ENCODE measurements around the gene DMRTB1. TPM values are rescaled to one million over a fixed set of nuclear protein-coding genes. Genes with fewer than 3 reads are reported as not detected.

DMRTB1 gene
- polyA plus RNA-seq, 3 donors: not detected

DNA sequence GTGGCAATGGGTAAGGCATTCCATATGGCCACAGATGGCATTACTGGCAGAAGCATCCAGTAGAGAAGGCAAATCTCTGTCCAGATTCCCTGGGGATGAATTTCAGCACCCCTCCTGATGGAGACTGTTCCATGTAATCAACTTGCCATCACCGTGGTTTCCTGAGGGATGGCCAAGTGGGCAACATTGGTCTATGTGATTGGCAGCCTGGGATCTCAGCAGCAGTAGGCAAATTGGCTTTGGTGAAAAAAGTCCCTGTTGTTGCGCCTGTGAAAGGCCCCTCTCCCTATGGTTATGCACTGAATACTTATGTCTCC lies 19.3 kb downstream of the DMRTB1 start:
- no peak overlapping the region for H3K27ac ChIP-seq (ENCODE audit: low read depth, low read length)
- 91 to 94% (median 93%) methylated on average over 2 of the region's 2 CpGs for WGBS, 3 donors

DNA sequence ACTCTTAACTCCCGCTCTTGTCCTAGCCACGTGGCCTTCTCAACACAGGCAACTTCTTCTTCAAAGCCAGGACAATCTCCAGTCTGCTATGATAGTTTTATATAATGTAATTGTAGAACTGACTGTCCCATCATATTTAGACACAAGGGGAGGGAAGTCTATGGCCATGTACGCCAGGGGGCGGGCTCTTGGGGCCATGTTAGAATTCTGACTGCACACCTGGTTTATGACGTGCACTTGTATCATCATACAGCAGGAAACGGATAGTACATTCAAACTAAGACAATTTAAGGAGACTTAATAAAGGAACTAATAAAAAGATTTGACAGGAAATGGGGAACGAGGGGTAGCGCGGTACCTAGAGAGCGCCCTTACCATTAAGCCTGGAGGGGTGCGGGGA lies 21.5 kb downstream of the DMRTB1 start:
- 82 to 90% (median 85%) methylated on average over 11 of the region's 11 CpGs for WGBS, 3 donors
- H3K27ac ChIP-seq (ENCODE audit: low read depth, low read length): no peak overlapping the region

GRCh38 chr1:53481456-53481855 lies 22.3 kb downstream of the DMRTB1 start:
- H3K27ac ChIP-seq (ENCODE audit: low read depth, low read length): no peak overlapping the region
- 81 to 90% (median 86%) methylated on average over 7 of the region's 7 CpGs for WGBS, 3 donors

GRCh38 chr1:53482441-53483153 lies 23.4 kb downstream of the DMRTB1 start:
- 73 to 89% (median 88%) methylated on average over 14 of the region's 14 CpGs for WGBS, 3 donors
- H3K27ac ChIP-seq (ENCODE audit: low read depth, low read length): no peak overlapping the region

- WGBS, 3 donors: 85 to 93% (median 93%) methylated on average over 9 of the region's 9 CpGs
- no peak overlapping the region for H3K27ac ChIP-seq (ENCODE audit: low read depth, low read length)
These were observed 24.0 kb downstream of the DMRTB1 start for GRCh38 chr1:53483170-53483569.

GRCh38 chr1:53483656-53484055 lies 24.5 kb downstream of the DMRTB1 start:
- H3K27ac ChIP-seq (ENCODE audit: low read depth, low read length): no peak overlapping the region
- WGBS, 3 donors: 74 to 86% (median 85%) methylated on average over 4 of the region's 4 CpGs

DNA sequence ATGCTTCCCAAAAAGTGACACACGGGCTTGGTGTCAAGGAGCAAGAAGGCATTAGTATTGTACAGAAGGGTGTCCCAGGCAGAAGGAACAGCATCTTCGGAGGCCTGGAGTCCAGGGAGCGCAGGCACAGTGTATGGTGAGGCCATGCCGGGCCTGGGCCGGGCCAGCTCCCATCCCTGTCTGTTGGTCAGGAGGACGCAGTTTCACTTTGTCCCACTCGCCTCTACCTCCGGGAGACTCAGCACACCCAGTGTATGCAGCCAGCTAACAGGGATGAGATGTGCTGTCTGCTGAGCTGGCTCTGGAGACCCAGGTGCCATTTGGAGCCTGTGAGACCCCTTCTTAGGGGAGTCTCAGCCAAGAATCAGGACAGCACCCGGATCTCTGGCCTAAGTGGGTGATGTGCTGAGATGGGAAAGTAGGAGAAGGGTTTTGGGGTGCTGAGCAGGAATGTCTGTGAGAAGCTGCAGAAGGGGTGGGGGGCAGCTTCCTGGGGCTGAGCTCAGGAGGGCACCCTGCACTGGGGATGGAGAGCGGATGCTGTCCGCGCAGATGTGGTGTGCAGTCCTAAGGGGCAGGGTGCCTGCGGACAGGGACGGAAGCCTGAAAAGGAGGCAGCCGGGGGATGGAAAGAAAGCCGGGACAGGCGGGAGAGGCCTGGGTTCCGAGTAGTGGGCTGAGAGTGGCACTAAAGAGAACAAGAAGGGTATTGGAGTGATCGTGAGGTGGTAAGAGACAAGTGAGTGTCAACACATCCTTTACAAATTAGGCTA lies 25.7 kb downstream of the DMRTB1 start:
- H3K27ac ChIP-seq (ENCODE audit: low read depth, low read length): no peak overlapping the region
- WGBS, 3 donors: 72 to 85% (median 83%) methylated on average over 19 of the region's 19 CpGs

GRCh38 chr1:53485478-53486394 lies 26.5 kb downstream of the DMRTB1 start:
- WGBS, 3 donors: 18 to 25% (median 24%) methylated on average over 27 of the region's 27 CpGs

DNA sequence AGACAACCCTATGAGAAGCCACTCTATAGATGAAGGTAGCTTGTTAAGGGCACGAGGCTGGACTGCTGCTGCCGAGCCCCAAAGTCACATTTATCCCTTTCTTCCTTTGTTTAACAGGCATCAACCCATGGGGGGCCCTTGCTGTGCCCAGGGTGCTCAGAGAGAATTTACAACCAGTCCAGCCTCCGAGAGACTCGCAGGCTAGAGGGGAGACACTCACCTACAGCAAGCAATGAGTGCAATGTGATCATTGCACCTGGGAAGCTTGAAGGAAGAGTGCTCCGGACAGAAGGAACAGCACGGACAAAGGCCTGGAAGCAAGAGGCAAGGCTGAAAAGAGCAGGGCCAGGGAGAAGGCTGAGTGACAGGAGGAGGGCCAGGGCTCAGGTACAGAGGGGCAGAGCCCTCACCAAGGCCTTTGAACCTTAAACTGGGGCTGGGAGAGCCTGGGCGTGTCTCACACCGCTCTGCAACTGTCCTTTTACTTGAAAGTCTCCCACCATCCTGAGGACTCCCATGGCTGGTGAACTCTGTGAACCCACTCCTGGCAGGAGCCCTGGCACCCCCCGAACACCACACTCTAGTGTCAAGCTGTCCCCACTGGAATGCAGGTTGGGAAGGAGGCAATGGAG lies 27.3 kb downstream of the DMRTB1 start:
- 59 to 83% (median 74%) methylated on average over 9 of the region's 9 CpGs for WGBS, 3 donors
- no peak overlapping the region for H3K27ac ChIP-seq (ENCODE audit: low read depth, low read length)

More at GRCh38 chr1:53485478-53486394, 26.5 kb downstream of the DMRTB1 start:
- no peak overlapping the region for H3K27ac ChIP-seq (ENCODE audit: low read depth, low read length)

DNA sequence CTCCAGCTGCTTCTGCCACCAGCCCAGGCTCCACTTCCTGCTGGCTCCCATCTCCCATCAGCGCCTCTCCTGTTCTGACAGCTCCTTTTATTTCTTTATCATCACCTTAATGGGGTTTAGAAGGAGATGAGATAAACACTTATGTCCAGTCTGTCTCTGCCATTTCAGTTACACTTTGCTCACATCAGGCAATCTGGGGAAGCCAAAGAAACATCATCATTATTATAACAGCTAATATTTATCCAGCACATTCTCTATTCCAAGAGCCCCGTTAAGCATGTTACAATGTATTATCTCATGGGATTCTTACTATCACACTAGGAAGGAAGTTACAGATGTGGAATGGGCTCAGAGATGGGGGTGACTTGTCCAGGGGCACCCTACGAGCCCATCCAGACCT lies 31.2 kb downstream of the DMRTB1 start:
- H3K27ac ChIP-seq (ENCODE audit: low read depth, low read length): no peak overlapping the region
- 53 to 58% (median 56%) methylated on average over 3 of the region's 3 CpGs for WGBS, 3 donors

GRCh38 chr1:53495633-53496345 lies 36.6 kb downstream of the DMRTB1 start:
- 81 to 89% (median 86%) methylated on average over 8 of the region's 8 CpGs for WGBS, 3 donors
- no peak overlapping the region for H3K27ac ChIP-seq (ENCODE audit: low read depth, low read length)

GRCh38 chr1:53498555-53499131 lies 39.4 kb downstream of the DMRTB1 start:
- 37 to 61% (median 38%) methylated on average over 8 to 9 of the region's 9 CpGs for WGBS, 3 donors
- H3K27ac ChIP-seq (ENCODE audit: low read depth, low read length): no peak overlapping the region

GRCh38 chr1:53499257-53500203 lies 40.3 kb downstream of the DMRTB1 start:
- no peak overlapping the region for H3K27ac ChIP-seq (ENCODE audit: low read depth, low read length)
- WGBS, 3 donors: 76 to 81% (median 78%) methylated on average over 20 of the region's 20 CpGs

DNA sequence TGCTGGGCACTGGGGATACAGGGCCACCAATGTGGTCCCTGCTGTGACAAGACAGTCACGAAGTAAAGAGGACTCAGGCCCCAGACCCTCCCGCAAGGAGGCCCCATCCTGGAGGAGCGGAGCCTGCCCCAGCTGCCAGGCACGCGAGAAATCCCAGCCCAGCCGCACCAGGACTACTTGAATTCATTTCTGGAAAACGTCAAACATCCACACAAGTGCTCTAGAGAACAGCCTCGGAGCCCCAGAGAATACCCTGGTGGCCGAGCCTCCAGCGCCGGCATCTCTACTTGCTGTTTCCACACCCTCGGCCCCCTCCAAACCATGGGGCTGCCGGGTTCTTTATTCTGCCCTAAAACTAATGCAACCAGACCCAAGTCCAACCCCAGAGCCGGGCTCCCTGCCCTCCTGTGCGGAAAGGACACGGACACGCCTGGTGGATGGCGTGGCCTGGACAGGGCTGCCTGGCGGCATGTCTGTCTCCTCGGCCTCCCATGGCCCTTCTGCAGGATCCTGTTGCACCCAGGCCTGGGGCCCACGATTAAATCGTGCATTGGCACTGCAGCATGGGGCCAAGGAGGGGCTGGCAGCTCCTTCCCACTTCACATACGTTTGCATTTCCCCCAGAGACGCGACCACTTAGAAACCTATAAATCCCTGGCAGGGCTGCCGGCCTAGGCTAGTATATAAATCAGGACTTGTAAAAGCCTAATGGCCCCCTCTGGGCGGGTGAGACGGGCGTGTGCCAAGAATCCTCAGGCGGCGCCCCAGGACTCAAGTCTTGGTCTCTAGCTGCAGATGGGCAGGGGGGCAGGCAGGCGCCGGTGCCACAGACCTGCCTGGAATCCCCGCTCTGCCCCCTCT lies 41.2 kb downstream of the DMRTB1 start:
- no peak overlapping the region for H3K27ac ChIP-seq (ENCODE audit: low read depth, low read length)
- WGBS, 3 donors: 71 to 76% (median 73%) methylated on average over 34 of the region's 34 CpGs

DNA sequence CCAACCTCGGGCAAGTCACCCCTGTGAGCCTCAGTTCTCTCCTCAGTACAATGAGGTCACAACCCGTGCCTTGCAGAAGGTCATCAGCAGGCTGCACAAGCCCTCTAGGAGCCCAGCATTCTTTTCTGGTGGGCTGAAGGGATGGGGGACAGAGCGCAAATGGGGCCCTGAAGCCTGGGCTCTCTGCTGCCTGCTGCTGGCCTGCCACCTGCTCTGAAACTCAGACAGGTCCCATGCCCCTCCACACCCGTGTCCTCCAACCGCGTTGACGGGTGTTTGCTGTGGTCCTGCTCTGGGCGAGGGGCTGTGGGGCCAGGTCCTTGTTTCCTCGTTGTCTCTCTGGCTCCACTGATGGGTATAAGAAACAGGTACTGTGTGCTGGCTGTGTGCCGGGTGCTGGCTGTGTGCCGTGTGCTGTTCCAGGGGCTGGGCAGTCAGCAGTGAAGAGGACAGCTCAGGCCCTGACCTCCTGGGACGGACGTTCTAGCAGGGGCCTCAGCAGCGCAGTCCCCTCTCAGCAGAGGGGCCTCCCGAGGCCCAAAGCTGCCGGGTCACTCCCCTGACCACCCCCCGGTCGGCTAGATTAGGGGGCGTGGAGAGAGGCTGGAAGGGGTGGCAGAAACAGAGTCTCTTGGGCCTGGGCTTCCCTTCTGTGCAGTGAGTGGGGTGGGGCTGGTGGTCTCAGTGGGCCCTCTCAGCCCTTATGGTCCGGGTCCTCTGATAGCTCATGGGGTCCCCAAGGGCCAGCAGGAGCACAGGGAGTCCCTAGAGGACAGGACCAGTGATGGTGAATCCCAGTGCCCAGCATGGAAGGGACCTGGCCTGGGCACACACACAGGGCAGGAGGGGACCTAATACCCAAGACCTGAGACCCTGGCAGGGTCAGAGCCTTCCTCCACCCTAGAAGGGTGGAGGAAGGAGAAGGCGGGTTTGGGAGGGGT lies 42.1 kb downstream of the DMRTB1 start:
- WGBS, 3 donors: 49 to 67% (median 55%) methylated on average over 21 of the region's 21 CpGs
- H3K27ac ChIP-seq (ENCODE audit: low read depth, low read length): no peak overlapping the region
